Mucosa of rectum (tissue), 2 donors: ENCODE results near the gene CRYZL1.
A peak's percentile ranks its signal among the peaks of the same experiment; 100 is the strongest.

Experiments used
- H3K27ac ChIP-seq, 2 donors: one replicate each; pipeline ENCODE4 v1.7.0; 2013; ENCODE audit warnings: inconsistent platforms in 2 of 2, low read depth in 2 of 2, low read length in 2 of 2
- H3K27me3 ChIP-seq, 2 donors: one replicate each; pipeline ENCODE4 v1.7.0; 2013; ENCODE audit warnings: low read length in 2 of 2; ENCODE audit not compliant: control insufficient read depth in 2 of 2, insufficient read depth in 2 of 2
- H3K36me3 ChIP-seq, 2 donors: one replicate each; pipeline ENCODE4 v1.7.0; 2013; ENCODE audit warnings: low read length in 2 of 2; ENCODE audit not compliant: control insufficient read depth in 2 of 2, insufficient read depth in 2 of 2
- H3K4me1 ChIP-seq, 2 donors: one replicate each; pipeline ENCODE4 v1.7.0; 2013; ENCODE audit warnings: low read length in 2 of 2, mild to moderate bottlenecking in 1 of 2; ENCODE audit not compliant: control insufficient read depth in 2 of 2, insufficient read depth in 2 of 2
- H3K4me3 ChIP-seq, 2 donors: one replicate each; pipeline ENCODE4 v1.7.0; 2013; ENCODE audit warnings: low read length in 2 of 2
- H3K9ac ChIP-seq, 2 donors: one replicate each; pipeline ENCODE4 v1.7.0; 2013; ENCODE audit warnings: low read length in 2 of 2, low read depth in 1 of 2, mild to moderate bottlenecking in 1 of 2
- H3K9me3 ChIP-seq, 2 donors: one replicate each; pipeline ENCODE4 v1.7.0; 2013; ENCODE audit warnings: low read length in 2 of 2; ENCODE audit not compliant: control insufficient read depth in 2 of 2
- donor health status: healthy.
- donor health status: Normal muscosa, but diverticular disease.

CRYZL1 gene

DNA sequence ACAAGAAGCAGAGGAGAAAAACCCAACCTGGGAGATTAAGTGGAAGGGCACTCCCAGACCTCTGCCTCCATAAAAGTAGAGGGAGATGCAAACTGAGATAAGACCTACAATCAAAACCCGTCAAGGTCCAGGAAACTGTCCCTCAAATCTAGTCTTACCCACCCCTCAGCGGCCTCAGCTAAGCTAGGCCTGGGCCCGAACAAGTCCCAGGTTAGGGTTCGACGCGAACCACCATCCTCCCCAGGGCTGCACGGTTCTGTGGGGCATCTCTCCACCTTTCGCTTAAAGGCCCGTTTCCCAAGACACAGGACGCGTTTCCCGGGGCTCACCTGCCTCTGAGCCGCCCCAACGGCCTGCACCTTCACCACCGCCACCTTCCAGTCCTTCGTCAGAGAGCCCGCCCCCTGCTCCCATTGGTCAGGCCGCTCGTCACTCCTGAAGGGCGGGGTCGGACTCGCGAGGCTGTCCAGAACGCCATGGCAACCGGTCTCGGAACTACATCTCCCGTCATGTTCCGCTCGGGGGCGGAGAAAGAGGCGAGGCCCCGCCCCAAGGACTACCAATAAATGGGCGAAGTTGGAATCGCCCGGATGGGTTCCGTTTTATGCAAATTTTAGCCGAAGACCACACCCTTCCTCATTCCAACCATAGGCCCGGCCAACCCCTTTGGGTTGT, at the start of gene CRYZL1:
Gene CRYZL1 (minus strand): TSS at position 390 of the 675 bp plus-strand sequence. CDS start 10,190 bp downstream, outside the sequence.
- H3K9ac ChIP-seq, result peak within 1 kb of the TSS; percentile 76 to 94
- H3K27me3 ChIP-seq, result no peaks in the 10 kb centered on the region
- peak within 1 kb of the TSS; percentile 96 to 97 for H3K27ac ChIP-seq
- peaks cover 0 to 2% of the 10 kb centered on the region in 2 donors for H3K36me3 ChIP-seq
- H3K4me3 ChIP-seq, result peak within 1 kb of the TSS; percentile 99
- no peaks in the 10 kb centered on the region for H3K9me3 ChIP-seq
- H3K4me1 ChIP-seq, result peaks cover 13 to 16% of the 10 kb centered on the region in 2 donors

DNA sequence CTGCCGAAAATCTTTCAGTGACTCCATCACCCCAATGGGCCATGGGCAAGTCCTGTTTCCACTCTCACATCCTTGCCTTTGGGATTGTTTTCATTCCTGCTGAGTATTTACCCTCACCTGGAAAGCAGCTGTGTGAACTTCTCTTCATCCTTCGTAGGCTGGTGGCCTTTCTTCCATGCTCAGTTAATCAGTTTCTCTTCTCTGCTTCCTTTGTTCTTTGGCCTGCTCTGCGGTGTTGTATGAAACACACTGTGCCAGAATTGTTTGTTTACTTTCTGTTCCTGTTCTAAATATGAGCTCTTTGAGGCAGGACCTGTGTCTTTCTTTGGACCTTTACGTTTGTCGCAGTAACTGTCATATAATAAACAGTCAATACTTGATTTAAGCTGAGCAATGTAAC, 49.3 kb upstream of the CRYZL1 start:
- H3K27me3 ChIP-seq, result no peaks in the 10 kb centered on the region
- H3K36me3 ChIP-seq, result no peaks in the 10 kb centered on the region
- no peak overlapping the region for H3K4me3 ChIP-seq
- no peaks in the 10 kb centered on the region for H3K4me1 ChIP-seq
- no peak overlapping the region for H3K27ac ChIP-seq
- H3K9me3 ChIP-seq, result no peaks in the 10 kb centered on the region
- no peak overlapping the region for H3K9ac ChIP-seq

- no peaks in the 10 kb centered on the region for H3K36me3 ChIP-seq
- H3K27me3 ChIP-seq, result no peaks in the 10 kb centered on the region
- H3K4me3 ChIP-seq, result no peak overlapping the region
- no peak overlapping the region for H3K9ac ChIP-seq
- no peak overlapping the region for H3K27ac ChIP-seq
- no peaks in the 10 kb centered on the region for H3K9me3 ChIP-seq
- no peaks in the 10 kb centered on the region for H3K4me1 ChIP-seq
Observed at GRCh38 chr21:33688353-33688752, 46.8 kb upstream of the CRYZL1 start.

DNA sequence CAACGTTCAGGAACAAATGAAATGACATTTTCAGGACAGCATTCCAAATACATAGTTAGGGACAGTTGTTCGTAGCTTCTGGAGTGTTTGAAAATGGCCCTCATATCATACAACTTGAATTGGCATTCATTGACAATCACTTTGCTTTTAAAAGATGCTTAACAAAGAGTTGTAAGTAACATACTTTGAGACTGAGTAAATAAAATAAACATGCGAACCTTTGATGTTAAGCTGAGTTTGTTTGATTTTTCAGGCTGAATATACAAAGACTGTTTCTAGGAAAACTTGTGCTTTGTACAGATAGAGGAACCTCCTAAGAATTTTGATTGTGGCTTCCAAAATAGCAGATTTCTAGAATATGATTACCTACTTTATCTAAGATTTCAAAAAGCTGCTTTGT, 46.1 kb upstream of the CRYZL1 start:
- Histone ChIP-seq H3K36me3 (no peaks in the 10 kb centered on the region), H3K9me3 (no peaks in the 10 kb centered on the region), H3K4me3 (no peak overlapping the region), H3K9ac (no peak overlapping the region), H3K27ac (no peak overlapping the region), H3K4me1 (no peaks in the 10 kb centered on the region), H3K27me3 (no peaks in the 10 kb centered on the region)

DNA sequence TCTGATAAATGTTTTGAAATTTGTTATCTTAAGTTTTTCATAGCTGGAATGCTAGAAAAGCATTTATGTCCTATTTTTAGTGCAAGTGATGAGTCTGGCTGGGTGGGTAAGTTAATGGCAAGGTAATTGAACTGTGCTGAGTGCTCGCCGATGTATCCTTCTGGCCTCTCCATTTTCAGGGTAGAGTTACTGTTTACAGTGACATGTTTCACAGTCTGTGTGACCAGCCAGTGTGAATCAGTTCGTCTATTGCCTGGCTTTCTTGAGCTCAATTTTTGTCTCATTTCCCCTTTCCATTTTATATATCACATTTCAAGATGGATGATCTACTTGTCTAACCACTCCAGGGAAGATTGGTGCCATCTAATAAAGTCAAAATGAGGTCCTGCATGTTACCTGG, 44.8 kb upstream of the CRYZL1 start:
- no peaks in the 10 kb centered on the region for H3K27me3 ChIP-seq

GRCh38 chr21:33685613-33686197, 44.2 kb upstream of the CRYZL1 start:
- Histone ChIP-seq H3K36me3 (no peaks in the 10 kb centered on the region), H3K9ac (no peak overlapping the region), H3K27ac (no peak overlapping the region)

More for the DNA sequence above, 44.8 kb upstream of the CRYZL1 start:
- H3K4me1 ChIP-seq, result no peaks in the 10 kb centered on the region
- H3K9ac ChIP-seq, result no peak overlapping the region
- H3K36me3 ChIP-seq, result no peaks in the 10 kb centered on the region
- no peak overlapping the region for H3K4me3 ChIP-seq
- H3K27ac ChIP-seq, result no peak overlapping the region
- H3K9me3 ChIP-seq, result no peaks in the 10 kb centered on the region

GRCh38 chr21:33684923-33685560, 43.5 kb upstream of the CRYZL1 start:
- Histone ChIP-seq H3K27ac (no peak overlapping the region), H3K27me3 (no peaks in the 10 kb centered on the region), H3K9me3 (no peaks in the 10 kb centered on the region), H3K4me1 (no peaks in the 10 kb centered on the region), H3K36me3 (no peaks in the 10 kb centered on the region), H3K9ac (no peak overlapping the region), H3K4me3 (no peak overlapping the region)

More at GRCh38 chr21:33685613-33686197, 44.2 kb upstream of the CRYZL1 start:
- H3K4me3 ChIP-seq, result no peak overlapping the region
- H3K4me1 ChIP-seq, result no peaks in the 10 kb centered on the region
- no peaks in the 10 kb centered on the region for H3K27me3 ChIP-seq
- H3K9me3 ChIP-seq, result no peaks in the 10 kb centered on the region

- H3K36me3 ChIP-seq, result no peaks in the 10 kb centered on the region
- no peak overlapping the region for H3K4me3 ChIP-seq
- no peak overlapping the region for H3K9ac ChIP-seq
- H3K9me3 ChIP-seq, result no peaks in the 10 kb centered on the region
- H3K27ac ChIP-seq, result no peak overlapping the region
- no peaks in the 10 kb centered on the region for H3K27me3 ChIP-seq
- no peaks in the 10 kb centered on the region for H3K4me1 ChIP-seq
Observed at GRCh38 chr21:33684068-33684467, 42.5 kb upstream of the CRYZL1 start.

DNA sequence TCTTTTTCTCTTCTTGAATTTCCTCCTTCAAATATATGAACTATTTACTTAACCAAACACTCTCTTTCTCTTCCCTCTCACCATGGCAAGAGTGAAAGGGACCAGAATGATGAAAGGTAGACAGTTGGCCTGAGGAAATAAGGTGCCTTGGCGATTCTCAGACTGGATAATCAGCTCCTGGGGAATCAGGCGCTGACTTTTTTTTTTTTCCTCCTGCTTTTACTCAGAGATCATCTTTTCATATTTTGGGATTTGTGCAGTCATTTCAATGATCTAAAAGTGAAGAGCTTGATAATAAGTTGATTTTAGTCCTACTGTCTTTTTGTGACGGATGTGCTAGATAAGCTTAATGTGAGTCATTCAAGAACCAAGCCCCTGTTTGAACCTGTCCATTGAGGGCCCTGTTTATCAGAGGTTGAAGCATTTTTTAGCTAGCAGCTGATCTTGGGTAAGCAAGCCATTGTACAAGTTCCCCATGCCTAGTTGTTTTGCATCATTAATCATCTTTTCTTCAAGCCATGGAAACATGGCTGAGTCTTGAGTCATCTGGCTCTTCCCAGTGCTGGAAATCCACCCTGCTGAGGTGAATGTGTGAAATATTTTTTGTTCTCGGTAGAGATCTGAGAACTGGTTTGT, 41.6 kb upstream of the CRYZL1 start:
- H3K4me3 ChIP-seq, result no peak overlapping the region
- no peaks in the 10 kb centered on the region for H3K36me3 ChIP-seq
- no peaks in the 10 kb centered on the region for H3K9me3 ChIP-seq
- H3K27me3 ChIP-seq, result no peaks in the 10 kb centered on the region
- H3K27ac ChIP-seq, result no peak overlapping the region
- no peak overlapping the region for H3K9ac ChIP-seq
- H3K4me1 ChIP-seq, result peaks cover 0 to 4% of the 10 kb centered on the region in 2 donors

DNA sequence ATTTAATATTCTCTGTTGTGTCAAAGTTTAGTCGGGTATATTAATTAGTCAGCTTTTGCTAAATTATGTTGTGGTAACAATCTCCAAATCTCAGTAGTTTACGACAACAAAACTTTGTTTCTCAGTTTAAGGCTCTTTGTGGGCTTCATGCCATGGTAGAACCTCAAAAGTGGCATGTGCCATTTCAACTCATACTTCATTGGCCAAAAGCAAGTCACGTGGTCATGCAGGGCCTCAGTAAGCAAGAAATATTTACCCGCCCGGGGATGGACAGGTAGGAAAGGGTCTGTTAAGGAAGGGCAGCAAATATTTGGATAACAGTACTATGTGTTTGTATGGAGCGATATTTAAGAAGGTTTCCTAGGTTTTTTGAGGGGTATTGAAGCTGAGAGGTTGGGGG, 39.3 kb upstream of the CRYZL1 start:
- no peak overlapping the region for H3K4me3 ChIP-seq
- H3K4me1 ChIP-seq, result peaks cover 0 to 4% of the 10 kb centered on the region in 2 donors

More for the DNA sequence above, 39.3 kb upstream of the CRYZL1 start:
- H3K9ac ChIP-seq, result no peak overlapping the region
- no peaks in the 10 kb centered on the region for H3K36me3 ChIP-seq
- no peak overlapping the region for H3K27ac ChIP-seq
- H3K27me3 ChIP-seq, result no peaks in the 10 kb centered on the region
- H3K9me3 ChIP-seq, result no peaks in the 10 kb centered on the region
